Measurements from ENCODE around the gene ADCY2.

Gene ADCY2

DNA sequence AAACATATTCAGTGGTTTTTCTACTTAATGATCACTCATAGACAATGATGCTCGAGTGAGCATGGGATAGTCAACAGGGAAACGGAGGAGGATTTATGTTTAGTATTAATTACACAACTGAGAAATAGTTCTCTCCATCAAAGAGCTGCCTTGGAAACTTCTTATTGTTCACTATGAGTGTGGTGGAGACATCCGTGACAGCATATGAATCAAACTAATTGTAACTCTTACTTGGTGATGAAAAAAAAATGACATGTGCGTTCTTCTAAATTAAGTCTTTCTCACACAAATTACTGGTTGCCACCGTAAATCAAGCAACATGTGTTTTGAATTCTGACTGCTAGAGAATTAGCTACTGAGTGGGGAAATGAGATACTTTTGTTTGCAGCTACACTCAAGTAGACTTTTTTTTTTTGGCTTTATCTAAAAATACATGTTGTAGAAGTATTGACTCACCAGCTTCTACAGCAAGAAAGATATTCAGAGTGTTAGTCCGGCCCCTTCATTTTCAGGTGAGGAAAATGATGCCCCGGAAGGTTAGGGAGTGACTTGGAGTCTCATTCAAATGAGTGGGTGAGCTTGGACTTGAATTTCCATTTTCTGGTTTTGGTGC lies 275.5 kb downstream of the ADCY2 start:
- no peak for DNase-seq

DNA sequence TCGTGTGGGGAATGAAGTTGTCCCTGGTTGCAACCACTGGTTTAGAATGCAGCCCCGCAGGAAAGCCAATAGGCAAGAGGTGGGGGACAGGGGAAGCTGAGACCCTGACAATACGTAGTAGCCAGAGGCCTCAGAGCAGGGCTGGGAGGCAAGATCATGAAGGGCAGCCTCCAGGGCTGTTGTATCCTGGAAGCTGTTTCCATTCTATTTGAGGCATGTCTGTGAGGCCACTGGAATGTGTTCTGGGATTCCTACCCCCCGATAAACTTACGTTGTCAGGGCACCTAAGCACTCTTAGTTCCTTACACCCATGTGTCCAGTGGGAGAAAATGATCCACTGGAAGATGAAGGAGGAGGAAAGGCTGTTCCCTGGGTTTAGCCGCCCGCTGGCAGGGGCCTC lies 277.7 kb downstream of the ADCY2 start:
- no peak for DNase-seq

DNA sequence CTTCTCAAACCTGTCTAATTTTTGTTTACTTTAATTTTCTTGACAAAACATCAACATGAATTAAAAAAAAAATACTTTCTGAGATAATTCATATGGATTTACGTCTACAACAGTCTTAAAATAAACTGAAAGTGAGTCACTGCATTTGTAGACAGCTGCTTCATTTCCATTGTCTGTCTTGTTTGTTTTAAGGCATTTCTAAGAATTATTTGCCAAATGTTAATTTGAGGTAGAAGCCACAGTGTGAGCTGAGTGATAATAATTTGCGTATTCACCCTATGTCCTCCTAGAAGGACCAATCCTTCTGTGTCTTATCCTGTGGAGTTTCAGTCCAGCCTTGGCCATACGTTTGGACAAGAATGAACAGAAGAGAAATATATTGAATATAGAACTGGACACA lies 280.5 kb downstream of the ADCY2 start:
- DNase-seq: no peak

- no peak for DNase-seq
Observed at GRCh38 chr5:7678030-7678429, 282.1 kb downstream of the ADCY2 start.

GRCh38 chr5:7679663-7680062 lies 283.7 kb downstream of the ADCY2 start:
- no peak for DNase-seq

- no peak for DNase-seq
Observed at GRCh38 chr5:7680260-7680659, 284.3 kb downstream of the ADCY2 start.

GRCh38 chr5:7682379-7682778 lies 286.4 kb downstream of the ADCY2 start:
- DNase-seq: no peak

- DNase-seq: no peak
Observed at GRCh38 chr5:7683753-7684152, 287.8 kb downstream of the ADCY2 start.

DNA sequence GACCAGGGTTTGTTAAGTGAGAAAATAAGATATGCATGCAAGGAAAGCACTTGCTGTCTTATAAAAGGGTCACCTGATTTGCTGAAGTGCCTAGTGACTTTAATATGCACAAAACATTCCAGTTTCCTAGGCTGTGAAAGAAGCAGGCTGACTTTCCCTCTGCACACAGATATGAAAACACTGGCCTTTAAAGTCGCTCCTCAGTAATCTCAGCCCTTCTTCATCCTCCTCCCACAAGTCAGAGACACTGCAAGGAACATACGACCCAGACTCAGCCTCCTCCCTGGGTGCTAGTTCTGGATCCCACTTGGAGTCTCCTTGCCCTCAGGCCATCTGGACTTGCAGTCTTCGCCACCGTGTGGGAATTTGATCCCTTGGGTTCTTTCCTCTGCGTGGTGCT lies 288.9 kb downstream of the ADCY2 start:
- no peak for DNase-seq

DNA sequence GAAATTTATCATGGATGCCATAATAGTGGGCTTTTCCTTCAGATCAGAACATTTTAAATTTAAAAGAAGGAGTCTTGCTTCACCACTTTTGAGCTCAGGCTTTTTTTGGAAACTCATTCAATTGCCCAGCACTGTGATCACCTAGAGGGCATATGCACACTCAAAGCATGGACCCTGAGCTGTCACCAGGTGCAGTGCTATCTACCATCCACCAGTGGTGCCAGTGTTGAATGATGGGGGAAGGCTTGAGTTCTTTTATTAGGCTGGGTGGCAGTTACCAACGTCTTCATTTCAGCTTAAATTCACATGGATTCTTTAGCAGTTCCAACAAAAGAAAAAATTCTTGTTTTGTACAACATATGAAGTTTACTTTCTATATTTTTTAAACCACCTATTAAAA lies 290.9 kb downstream of the ADCY2 start:
- no peak for DNase-seq

- DNase-seq: no peak
Observed at GRCh38 chr5:7690557-7690956, 294.6 kb downstream of the ADCY2 start.

DNA sequence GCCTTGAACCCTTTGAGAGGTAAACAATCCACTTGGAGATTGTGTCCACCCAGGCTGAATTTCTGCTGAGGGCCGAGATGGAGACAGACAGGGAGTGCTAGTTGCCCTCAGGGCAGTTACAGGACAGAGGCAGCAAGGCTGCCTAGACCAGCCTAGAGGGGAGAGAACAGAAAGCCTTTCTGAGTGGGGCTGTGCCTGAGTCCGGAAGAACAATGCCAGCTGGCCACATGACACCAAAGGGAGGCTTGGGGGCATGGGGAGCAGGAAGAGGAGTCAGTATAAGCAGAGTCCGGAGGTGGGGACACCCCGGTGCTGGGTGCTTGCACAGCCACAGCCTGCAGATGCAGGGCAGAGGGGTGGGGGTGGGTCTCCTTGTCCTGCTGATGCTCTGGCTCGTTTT lies 309.3 kb downstream of the ADCY2 start:
- DNase-seq: no peak

GRCh38 chr5:7705736-7706135 lies 309.8 kb downstream of the ADCY2 start:
- DNase-seq: no peak

DNA sequence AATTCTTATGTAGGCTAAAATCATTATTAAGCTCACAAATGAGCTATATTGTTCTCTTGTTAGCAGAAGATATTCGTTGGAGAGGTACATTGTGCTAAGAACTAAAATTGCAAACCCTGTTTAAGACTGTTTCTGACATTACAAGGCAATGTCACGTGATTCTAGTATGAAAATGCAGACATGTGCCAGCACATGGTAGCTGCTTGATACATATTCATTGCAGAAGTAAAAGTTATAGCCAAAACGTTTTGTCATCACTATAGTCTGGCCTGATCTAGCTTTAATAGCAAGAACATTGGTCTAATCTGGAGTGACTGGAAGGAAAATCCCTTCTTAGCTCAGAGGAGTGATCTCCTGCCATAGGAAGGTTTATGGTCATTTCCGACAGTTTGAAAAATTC lies 310.3 kb downstream of the ADCY2 start:
- no peak for DNase-seq

DNA sequence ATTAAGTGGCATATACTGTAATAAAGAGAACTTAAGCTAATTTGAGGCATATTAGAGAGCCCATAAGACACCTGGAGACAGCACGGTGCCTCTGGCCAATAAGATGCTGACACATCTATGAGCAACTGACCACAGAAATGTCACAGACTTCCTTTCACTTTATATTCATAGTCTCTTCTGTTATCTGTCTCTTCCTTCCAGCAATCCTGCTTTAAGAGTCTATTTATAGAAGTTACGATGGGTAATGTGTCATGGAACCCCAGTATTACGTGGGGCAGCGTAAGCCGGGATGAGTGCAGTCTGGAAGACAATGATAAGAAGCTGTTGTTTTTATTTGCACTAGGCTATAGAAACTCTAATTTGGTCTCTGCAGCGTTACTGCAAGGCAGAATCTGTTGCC lies 318.2 kb downstream of the ADCY2 start:
- no peak for DNase-seq

DNA sequence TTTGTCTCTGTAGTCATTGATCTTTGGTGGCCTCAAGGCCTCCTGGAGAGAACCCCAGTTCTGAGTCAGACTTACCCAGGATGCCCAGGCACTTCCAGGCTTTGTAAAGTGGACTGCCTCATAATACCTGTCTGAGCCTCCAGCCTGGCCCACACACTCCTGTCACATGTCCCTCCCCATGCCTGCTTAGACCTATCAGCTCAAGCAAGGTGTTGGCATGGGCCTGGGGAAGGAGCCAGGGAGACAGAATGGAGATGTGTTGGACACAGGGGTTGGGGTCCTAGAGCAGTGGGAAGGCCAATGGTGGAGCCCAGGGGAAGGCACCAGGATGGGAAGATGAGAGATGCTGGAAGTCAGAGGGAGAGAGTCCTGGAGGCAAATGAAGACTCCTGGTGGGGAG lies 318.8 kb downstream of the ADCY2 start:
- DNase-seq: no peak

- DNase-seq: no peak
Observed at GRCh38 chr5:7717691-7718090, 321.8 kb downstream of the ADCY2 start.

DNA sequence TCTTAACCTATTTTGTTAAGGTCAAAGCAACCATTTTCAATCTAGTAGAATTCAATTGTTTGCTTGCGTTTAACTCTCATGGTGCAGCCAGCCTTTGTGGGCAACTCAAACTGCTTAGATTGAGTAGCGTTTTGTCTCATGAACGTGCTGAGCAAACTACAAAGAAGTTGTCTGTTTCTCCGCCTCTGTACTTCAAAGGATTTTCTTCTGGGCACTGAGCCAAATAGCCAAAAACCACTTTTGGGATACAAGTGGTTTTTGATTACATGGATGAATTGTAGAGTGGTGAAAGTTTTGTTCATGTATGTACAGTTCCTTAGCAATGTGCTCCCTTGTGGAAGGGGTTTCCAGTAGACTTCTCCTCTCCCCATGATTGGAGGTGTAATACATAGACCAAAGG lies 332.1 kb downstream of the ADCY2 start:
- DNase-seq: no peak

- DNase-seq: no peak
Observed at GRCh38 chr5:7741415-7742065, 345.6 kb downstream of the ADCY2 start.

DNA sequence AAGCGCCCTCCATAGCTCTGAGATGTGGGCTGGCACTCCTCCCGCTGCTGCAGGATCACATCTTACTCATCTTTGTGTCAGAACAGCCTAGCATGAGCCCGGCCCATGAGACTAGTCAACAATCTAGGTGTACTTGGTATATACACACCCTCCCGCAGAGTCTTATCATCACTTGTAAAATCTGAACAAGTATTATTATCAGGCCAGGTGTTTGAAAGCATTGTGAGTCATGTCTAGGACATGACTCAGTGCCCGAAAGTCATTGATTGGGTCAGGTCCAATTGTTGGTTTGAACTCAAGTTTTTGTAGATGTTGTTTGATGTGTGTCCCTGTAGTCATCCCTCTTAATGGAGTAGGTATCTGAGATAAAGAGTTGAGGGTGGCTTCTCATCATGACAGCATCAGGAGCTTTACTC lies 346.3 kb downstream of the ADCY2 start:
- no peak for DNase-seq

GRCh38 chr5:7745882-7746610 lies 350.1 kb downstream of the ADCY2 start:
- DNase-seq: no peak

- no peak for DNase-seq
Observed at GRCh38 chr5:7747728-7748127, 351.8 kb downstream of the ADCY2 start.

GRCh38 chr5:7749626-7750025 lies 353.7 kb downstream of the ADCY2 start:
- no peak for DNase-seq

GRCh38 chr5:7751874-7752273 lies 355.9 kb downstream of the ADCY2 start:
- no peak for DNase-seq
